NCI-H69 (cell line): ENCODE data around the gene TMEM87A.

Experiments
- DNase-seq: peaks from one replicate; lab custom pipeline; 2025; lab: John Stamatoyannopoulos, UW

Gene TMEM87A

DNA sequence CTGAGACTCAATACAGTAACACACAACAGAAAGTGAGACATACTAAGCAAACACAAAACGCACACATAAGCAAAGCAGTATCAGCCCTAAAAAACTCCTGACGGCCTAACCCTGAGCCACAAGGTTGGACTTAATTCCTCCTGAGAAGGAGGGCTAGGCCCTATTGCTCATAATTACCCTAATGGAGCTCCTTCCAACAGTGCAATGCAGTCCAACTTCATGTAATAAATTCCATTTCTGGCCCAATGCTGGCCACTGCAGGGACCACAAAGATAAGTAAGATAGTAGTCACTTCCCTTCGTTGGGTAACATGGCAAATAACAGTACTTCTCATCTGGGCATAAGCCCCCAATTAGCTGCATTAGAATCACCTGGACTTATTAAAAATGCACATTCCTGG, 69.3 kb downstream of the TMEM87A start:
- no peak for DNase-seq

DNA sequence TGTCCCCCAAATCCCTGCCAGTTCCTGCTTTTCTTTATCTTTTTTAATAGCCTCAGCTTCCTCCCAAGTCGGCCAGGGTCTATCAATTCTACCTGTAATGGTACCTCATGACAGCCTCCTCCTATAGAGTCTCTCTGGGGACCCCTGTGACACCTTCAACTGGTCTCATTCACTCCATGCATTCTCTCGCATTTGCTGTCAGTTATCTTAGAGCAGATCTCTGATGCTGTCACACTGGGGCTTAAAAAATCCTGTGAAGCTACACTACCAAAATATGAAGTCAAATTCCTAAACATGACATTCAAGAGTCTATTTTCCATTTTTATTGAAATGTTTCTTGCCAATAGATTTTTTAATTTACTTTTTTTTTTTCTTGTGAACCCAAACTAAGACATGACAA, 70.6 kb downstream of the TMEM87A start:
- DNase-seq = no peak

DNA sequence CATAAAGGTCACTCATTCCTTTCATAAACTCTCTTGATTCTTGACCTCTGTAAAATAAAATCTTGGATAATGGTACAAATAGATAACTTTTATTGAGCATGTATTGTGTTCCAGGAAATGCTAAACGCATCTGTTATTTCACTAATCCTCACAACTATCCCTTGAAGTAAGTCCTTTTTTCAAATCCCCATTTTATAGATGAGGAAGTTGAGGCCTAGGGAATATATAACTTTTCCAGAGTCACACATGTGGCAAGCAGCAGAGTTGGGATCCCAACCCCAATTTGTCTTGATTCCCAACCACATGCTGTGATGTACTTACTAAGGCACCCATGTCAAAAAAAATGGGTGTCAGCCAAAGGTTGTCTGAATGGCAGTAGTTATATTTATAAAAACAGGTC, 71.4 kb downstream of the TMEM87A start:
- no peak for DNase-seq

DNA sequence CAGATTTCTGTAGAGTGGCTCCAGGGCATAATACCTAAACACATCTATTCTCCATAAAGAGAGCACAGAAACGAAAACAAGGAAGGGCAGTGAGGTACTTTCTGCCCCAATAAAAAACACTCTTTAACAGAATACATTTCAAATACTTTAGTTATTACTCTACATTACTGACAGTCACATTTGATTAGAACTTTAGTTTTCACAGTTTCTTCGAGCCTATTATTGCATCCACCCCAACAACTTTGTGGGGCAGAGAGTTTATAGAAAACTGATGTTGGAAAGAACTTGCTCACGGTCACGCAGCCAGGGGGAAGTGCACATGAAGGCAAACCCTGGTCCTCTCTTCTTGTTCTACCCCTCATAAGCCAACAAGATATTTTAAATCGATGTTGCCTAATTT, 74.1 kb downstream of the TMEM87A start:
- DNase-seq = no peak

DNA sequence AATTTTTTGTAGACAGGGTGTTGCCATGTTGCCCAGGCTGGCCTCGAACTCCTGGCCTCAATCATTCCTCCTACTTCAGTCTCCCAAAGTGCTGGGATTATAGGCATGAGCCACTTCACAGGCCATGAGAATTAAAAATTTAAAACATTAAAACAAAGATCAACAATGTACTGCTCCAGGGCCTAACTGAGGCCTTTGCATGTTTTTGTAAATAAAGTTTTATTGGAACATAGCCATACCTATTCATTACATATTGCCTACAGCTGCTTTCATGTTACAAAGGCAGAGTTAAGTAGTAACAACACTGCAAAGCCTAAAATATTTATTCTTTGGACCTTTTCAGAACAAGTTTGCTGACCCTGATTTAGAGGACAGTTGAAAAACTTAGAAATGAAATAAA, 74.7 kb downstream of the TMEM87A start:
- DNase-seq = no peak

DNA sequence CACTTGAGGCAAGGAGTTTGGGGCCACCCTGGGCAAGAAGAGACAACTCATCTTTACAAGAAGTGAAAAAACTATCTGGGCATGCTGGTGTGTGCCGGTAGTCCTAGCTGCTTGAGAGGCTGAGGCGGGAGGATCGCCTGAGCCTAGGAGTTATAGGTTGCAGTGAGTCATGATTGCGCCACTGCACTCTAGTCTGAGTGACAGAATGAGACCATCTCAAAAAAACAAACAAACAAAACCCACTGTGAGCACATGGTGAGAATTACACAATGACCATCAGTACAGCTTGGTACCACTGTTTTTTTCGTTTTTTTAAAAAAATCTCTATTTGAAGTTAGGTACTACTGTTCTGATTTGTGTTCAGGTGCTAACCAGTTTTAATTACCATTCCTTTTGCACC, 78.7 kb downstream of the TMEM87A start:
- DNase-seq = no peak

DNA sequence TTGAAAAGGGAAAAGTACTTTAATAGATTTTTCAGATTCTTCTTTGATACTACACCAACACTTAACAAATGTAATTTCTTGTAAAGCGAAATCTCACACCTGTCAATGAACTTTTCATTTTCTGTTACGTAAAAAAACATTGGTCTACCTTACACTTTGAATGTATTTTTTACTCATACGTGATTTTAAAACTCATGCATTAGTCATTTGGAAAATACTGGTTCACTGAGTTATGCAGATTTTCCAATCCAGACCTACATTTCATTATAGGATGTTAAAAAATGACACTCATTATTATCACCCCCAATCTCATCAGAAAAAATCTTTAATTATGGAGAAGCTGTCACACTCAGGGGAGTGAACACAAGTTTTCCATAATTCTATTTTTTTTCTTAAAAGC, 79.8 kb downstream of the TMEM87A start:
- DNase-seq = no peak

DNA sequence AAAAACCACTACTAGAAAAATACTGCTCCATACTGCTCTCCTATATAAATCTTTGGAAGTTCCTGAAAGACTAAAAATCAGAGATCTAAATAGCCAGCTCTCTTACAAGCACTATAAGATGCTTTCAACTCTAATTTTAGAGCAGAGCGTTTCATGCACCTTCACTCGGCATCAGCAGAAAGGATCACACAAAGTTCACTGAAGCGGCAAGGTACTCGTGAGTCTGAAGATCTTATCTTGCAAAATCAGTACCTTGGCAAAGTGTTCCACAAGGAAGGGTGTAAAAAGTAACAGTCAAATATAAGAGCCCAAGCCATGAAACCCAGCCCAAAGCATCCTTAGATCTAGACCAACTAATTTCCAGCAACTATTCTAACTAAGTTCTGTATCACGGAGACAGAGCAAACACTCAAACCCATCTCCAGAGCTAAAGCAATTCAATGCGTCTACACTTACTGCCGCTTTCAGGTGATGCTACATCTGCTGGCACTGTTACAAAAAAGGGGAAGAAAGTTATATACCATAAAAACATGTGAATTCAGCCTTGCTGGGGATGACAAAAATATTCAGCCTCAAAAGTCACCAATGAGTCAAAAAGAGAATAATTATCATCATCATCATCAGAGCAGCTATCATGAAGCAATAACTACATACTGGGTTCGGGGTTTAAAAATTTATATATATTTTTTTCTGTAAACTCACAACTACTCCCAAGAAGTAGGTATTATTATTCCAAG, 81.5 kb downstream of the TMEM87A start:
- DNase-seq = no peak

DNA sequence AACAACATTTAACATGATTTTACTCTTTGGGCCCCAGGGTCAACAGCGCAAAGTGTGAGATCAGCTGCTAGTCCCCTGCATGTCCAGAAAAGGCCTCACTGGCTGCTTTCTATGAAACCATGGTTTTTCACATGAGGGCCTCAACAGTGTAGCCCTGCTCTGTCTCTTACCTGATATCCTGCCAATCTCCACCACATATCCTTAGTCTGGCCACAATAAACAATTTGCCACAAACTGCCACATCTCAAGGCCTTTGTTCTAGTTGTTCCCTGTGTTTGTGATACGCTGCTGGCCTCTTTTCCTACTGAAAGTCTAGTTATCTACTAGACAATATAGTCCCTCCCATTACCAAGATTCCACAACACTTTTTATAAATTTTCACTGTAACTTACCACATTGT, 82.9 kb downstream of the TMEM87A start:
- no peak for DNase-seq

DNA sequence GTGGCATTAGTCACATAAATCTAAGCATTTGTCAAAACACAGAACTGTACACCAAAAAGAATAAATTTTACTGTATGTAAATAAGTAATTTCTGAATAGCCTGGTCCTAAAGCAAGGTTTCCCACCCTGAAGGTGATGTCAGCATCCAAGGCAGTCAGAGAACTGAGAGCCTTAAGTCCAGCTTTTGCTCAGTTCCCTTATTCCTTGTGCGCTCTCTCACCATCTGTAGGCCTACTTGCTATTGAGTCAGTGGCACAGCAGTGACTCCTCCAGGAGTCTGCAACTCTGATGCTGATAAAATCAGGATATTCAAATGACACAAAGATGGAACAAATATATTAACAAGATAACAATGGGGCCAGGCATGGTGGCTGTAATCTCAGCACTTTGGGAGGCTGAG, 87.4 kb downstream of the TMEM87A start:
- no peak for DNase-seq

DNA sequence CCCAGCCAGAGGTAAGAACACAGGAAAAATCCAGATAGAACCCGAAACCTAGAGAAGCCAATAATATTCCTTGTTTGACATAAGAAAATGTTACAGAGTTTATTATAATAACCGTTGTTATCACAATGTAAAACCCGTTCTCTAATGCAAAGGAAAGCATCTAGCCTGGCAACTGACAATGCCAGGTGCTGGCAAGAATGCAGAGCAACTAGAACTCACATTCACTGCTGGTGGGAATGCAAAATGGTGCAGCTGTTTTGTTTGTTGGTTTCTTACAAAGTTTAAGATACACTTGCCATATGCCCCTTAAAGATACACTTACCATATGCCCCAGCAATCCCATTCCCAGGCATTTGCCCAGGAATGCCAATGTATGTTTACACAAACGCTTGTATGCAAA, 88.5 kb downstream of the TMEM87A start:
- no peak for DNase-seq

DNA sequence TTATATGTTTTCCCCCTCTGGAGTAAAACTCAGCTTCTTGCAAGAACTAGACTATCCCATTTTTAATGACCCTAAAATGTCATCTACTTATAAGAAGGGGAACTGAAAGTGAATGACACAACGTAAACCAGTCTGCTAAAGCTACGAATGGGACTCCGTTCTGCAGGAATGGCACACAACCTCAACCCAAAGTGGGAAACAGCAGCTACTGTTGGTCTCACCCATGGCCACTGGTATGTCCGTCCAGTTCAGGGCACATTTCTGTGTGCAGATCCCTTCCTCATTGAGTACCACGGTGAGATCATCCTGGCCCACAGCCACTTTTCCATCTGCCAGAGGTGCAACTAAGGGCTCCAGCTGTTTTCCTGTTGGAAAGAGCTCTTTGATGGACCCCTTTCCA, 88.9 kb downstream of the TMEM87A start:
- DNase-seq = no peak

DNA sequence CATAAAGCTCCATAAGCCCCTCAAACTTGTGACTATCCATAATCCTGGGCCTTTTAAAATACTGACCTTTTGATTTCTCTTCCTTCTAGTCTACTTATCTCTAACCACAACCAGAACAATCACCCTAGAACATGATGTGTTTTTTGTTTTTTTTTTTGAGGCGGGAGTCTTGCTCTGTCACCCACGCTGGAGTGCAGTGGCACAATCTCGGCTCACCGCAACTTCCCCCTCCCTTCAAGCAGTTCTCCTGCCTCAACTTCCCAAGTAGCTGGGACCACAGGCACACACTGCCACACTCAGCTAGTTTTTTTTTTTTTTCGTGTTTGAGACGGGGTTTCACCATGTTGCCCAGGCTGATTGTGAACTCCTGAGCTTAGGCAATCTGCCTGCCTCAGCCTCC, 90.3 kb downstream of the TMEM87A start:
- DNase-seq = no peak

DNA sequence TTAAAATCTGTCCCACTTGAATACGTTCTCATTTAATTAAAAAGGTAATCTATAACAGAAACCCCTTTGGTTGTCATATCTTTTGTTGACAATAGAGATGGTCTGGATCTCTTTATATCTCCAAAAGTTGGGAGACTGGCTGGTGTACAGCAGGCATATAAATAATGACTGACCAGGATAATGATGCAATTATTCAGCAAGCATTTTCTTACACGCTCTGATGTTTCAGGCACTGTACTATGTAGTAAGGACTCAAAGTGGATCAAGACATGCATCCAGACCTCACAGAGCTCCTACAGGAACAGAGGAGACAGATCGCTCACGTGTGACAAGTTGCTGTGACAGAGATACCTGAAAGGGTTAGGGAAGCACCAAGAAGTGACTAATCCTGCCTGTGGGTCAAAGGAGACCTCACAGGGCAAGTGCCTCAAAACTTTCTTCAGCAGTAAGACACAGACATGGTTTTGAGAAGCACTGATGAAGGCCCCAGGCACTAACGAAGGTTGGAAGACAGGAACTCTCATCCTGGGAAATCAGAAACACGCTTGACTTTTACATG, 90.8 kb downstream of the TMEM87A start:
- DNase-seq = no peak

DNA sequence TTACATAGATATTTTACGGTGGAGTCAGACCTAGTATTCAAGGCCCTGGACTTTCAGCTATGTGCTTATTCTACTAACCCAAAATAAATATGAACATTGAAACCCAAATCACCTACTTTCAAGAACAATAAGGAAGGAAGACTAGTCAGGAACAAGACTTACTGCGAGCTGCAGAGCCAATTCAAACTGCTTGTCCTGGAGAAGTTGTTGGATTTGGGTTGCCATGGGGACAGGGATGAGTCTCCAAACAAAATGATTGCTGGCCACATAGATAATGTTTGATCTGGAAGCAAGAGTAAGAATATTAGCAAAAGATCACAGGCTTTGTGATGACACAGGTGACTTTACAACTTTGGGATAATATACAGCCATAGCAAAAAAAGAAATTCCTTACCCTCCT, 95.2 kb downstream of the TMEM87A start:
- DNase-seq = no peak

DNA sequence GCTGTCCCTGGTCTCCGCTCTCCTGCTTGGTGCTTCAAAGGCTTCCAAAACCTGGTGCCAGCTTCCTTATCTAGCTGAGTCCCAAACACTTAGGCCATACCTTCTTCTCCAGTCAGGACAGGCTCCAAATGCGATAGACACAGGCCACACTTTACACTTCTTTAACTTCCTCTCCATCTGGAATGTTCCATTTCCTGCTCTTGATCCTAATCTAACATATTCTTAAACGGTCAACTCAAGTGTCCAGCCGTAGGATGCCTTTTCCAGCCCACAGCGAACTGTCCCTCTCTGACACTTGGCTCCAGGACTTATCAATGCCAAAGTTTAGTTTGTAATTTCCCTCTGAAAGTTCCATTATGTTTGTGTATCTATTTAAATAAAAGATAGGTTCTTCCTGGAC, 97.6 kb downstream of the TMEM87A start:
- DNase-seq = no peak

DNA sequence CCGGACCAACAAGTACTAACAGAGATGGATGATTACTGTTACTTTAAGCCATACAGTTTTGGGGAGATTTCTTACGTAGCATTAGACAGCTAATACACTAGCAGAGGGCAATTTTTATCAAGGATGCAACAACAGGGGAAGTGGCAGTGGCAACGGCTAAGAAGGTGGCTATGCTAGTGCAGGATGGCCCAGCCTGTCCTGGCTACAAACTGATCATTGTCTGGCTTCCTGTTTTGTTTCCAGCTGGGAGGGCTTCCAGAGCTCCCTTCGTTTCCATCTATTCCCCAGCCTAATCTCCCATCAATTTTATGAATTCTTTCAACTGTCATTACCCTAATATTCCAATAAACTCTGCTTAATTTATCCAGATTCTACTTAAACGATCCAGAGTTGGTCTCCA, 100.8 kb downstream of the TMEM87A start:
- DNase-seq = no peak

DNA sequence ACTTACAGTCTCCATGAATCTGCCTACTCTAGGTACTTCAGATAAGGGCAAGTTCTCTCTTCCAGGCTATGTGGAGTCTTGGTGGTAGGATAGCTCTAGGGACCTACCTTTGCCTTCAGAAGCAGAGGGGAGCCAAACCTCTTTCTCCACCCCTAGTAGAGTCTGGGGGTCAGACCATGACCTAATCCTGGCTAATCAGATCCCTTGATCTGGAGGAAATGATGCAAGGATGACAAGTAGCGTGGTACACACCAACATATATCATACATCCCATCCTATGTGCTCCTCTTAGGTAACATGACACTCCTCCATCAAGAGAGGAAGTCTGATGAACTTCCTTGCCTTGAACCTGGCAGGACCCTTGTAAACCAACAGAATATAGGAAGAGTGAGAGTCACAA, 101.4 kb downstream of the TMEM87A start:
- no peak for DNase-seq

DNA sequence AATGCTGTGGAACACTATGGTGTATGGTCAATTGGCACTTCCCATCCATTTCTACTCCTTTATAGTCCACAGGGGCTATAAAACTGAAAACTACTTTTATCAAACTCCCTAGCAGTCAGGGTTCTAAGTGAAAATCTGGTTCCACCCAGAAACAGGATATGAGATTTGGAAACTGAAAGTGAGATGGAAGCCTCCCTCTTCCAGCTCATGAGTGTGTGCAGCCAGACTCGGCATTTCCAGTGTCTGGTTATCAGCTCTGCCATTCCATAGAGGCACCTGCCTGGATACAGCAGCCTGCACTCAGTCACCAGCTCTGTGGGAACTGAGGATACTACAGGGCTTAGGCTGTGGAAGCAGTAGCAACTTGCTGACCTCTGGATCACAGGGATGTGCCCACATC, 102.1 kb downstream of the TMEM87A start:
- DNase-seq = no peak

DNA sequence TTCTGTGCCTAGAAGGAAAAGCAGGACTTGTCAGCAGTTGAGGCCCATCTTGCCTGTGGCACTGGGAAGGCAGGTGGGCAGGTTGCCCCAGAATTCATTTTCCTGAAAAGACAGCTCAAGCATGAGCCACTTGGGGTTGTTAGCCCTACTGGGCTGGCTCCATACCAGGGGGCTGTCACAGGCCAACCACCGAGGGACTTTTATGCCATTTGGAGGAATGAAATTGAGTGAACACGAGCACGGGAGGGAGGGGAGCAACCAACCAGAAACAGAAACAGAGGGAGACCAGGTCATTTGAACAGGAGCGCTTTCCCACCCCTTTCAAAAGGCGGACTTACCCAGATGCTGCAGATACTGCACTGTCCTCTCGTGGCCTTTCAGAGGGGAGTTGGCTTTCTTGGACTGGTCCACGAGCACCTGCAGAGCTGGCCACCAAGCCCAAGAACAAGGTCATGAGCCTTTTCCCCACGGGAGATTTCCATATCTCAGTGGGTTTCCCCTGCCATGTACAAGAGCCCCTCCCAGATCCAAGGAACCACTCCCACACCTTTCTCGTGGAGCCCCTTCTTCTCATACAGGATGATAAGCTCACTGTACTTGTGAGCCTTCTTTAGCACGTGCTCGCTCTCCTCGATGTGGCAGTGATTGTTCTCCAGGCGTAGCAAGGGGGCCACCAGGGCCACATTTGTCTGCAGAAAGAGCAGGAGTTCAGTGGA, 106.8 kb downstream of the TMEM87A start:
- no peak for DNase-seq

DNA sequence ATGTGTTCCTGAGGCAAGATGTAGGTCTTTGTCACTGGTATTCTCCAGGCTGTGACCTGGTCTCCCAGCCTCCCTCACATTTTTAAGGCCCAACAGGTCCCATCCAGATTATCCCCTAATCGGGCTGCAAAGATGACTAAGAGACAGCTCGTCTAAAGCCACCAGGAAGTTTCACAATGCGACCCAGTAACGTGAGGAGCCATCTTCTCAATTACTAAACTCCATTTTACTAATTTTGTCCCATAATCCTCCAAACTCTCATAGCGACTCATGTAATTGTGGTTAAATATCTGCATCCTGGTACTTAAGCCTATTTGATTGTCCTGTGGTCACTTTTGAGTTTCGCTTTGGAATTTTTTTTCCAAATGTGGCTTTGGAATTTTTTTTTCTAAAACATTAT, 108.1 kb downstream of the TMEM87A start:
- DNase-seq = no peak

DNA sequence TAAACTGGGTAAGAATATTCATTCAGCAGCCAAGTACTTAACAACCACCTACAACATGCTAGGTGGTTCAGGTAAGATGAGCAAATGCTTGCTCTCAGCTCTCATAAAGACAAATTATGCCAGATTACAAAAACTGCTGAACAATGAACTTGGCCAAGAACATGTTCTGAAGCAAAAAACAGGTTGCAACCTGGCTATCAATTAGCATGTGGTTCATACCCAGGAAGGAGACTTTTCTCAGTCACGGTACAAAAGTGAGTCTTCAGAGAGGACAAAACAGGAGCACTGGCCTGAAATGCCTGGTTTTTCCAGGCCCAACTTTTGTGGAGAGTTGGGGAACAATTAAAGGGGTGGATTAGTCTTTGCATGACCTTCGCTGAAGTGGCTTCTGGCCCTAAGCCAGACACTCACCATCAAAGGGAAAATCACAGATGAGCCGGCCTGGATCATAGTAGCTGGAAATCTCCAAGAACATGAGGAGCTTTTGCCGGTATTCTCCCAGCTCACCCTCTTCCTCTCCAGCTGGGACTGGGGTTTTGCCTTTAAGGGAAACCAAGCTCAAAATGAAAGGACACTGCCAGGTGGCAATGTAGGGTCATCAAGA, 109.2 kb downstream of the TMEM87A start:
- no peak for DNase-seq

DNA sequence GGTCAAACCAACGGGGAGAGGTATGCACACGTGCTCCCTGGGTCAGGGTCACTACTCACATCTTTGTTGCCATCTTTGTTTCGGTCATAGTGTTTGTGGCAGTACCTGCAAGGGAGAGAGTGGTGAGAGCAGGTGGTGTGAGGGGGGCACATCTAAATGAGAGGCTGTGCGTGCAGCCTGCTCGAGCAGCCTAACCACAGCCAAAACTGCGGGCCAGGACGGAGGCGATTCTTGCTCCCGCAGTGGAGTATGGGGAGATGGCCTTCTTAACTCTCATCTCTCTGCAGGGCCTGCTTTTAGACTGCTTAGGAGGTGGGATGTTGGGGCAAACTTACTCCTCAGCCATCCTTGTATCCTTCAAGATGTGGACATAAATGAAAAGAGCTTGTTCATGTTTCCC, 109.9 kb downstream of the TMEM87A start:
- no peak for DNase-seq
